CD4-positive, alpha-beta T cell treated with Interleukin-1 beta for 1 hour (primary cell): ENCODE results near the gene PGPEP1.

ENCODE experiments used
- DNase-seq, 2 donors: peaks; one replicate each; pipeline ENCODE4 v3.0.0-alpha.2; 2020 to 2022

PGPEP1 gene

GRCh38 chr19:18340190-18340989 lies at the start of gene PGPEP1:
Gene PGPEP1, plus strand, starts transcription at chr19:18340598. Its CDS starts 84 bp downstream, at chr19:18340682.
- peak; percentile 48 to 64 for DNase-seq

- peak in 1 of 2 donors; percentile 37 for DNase-seq
Observed at GRCh38 chr19:18291019-18291524, 49.3 kb upstream of the PGPEP1 start.

- peak; percentile 85 to 91 for DNase-seq
Observed at GRCh38 chr19:18291590-18292461, 48.6 kb upstream of the PGPEP1 start.

- no peak for DNase-seq
Observed at GRCh38 chr19:18292462-18292809, 48.0 kb upstream of the PGPEP1 start.

- peak; percentile 65 to 66 for DNase-seq
Observed at GRCh38 chr19:18292810-18293641, 47.4 kb upstream of the PGPEP1 start.

GRCh38 chr19:18293642-18294466 lies 46.5 kb upstream of the PGPEP1 start:
- DNase-seq: no peak

- peak; percentile 94 to 95 for DNase-seq
Observed at GRCh38 chr19:18294467-18294864, 45.9 kb upstream of the PGPEP1 start.

GRCh38 chr19:18295034-18295451 lies 45.4 kb upstream of the PGPEP1 start:
- DNase-seq: no peak

- no peak for DNase-seq
Observed at GRCh38 chr19:18297308-18297707, 43.1 kb upstream of the PGPEP1 start.

- no peak for DNase-seq
Observed at GRCh38 chr19:18298601-18299000, 41.8 kb upstream of the PGPEP1 start.

GRCh38 chr19:18299654-18300053 lies 40.7 kb upstream of the PGPEP1 start:
- no peak for DNase-seq

- DNase-seq: peak in 1 of 2 donors; percentile 47
Observed at GRCh38 chr19:18300930-18301717, 39.3 kb upstream of the PGPEP1 start.

- no peak for DNase-seq
Observed at GRCh38 chr19:18301718-18302111, 38.7 kb upstream of the PGPEP1 start.

- no peak for DNase-seq
Observed at GRCh38 chr19:18304208-18304457, 36.3 kb upstream of the PGPEP1 start.

GRCh38 chr19:18304458-18305310 lies 35.7 kb upstream of the PGPEP1 start:
- DNase-seq: peak; percentile 86 to 89

- no peak for DNase-seq
Observed at GRCh38 chr19:18306209-18306887, 34.0 kb upstream of the PGPEP1 start.

- DNase-seq: peak in 1 of 2 donors; percentile 26
Observed at GRCh38 chr19:18306888-18307260, 33.5 kb upstream of the PGPEP1 start.

GRCh38 chr19:18307271-18307681 lies 33.1 kb upstream of the PGPEP1 start:
- DNase-seq: peak; percentile 50 to 60
